ENCODE data around the gene ADIPOR2.
"Not testable (repeated sequence)": the region's sequence is repeated elsewhere in the genome, so short reads cannot be mapped to it uniquely, and the experiment has no call there.

ADIPOR2 gene

GRCh38 chr12:1705774-1706631 is 15.1 kb downstream of the ADIPOR2 start:
- DNase-seq (ENCODE audit: low read depth): no peak

GRCh38 chr12:1706632-1706980 is 15.7 kb downstream of the ADIPOR2 start:
- DNase-seq (ENCODE audit: low read depth): no peak

- no peak for DNase-seq (ENCODE audit: low read depth)
Measured at GRCh38 chr12:1707051-1707450, 16.2 kb downstream of the ADIPOR2 start.

- DNase-seq (ENCODE audit: low read depth): not testable (repeated sequence)
Measured at GRCh38 chr12:1709968-1710367, 19.1 kb downstream of the ADIPOR2 start.

- DNase-seq (ENCODE audit: low read depth): not testable (repeated sequence)
Measured at GRCh38 chr12:1710870-1711269, 20.0 kb downstream of the ADIPOR2 start.

GRCh38 chr12:1711536-1712211 is 20.8 kb downstream of the ADIPOR2 start:
- not testable (repeated sequence) for DNase-seq (ENCODE audit: low read depth)

GRCh38 chr12:1712305-1712704 is 21.4 kb downstream of the ADIPOR2 start:
- DNase-seq (ENCODE audit: low read depth): not testable (repeated sequence)

GRCh38 chr12:1712852-1713251 is 22.0 kb downstream of the ADIPOR2 start:
- not testable (repeated sequence) for DNase-seq (ENCODE audit: low read depth)

GRCh38 chr12:1713783-1714348 is 23.0 kb downstream of the ADIPOR2 start:
- not testable (repeated sequence) for DNase-seq (ENCODE audit: low read depth)

- DNase-seq (ENCODE audit: low read depth): not testable (repeated sequence)
Measured at GRCh38 chr12:1715459-1715858, 24.6 kb downstream of the ADIPOR2 start.

- peak; percentile 37 for DNase-seq (ENCODE audit: low read depth)
Measured at GRCh38 chr12:1716215-1716862, 25.5 kb downstream of the ADIPOR2 start.

GRCh38 chr12:1716911-1717310 is 26.0 kb downstream of the ADIPOR2 start:
- DNase-seq (ENCODE audit: low read depth): peak; percentile 24

- DNase-seq (ENCODE audit: low read depth): no peak
Measured at GRCh38 chr12:1719139-1719538, 28.3 kb downstream of the ADIPOR2 start.

- no peak for DNase-seq (ENCODE audit: low read depth)
Measured at GRCh38 chr12:1720494-1720893, 29.6 kb downstream of the ADIPOR2 start.

GRCh38 chr12:1723721-1724120 is 32.9 kb downstream of the ADIPOR2 start:
- DNase-seq (ENCODE audit: low read depth): no peak

GRCh38 chr12:1724250-1724649 is 33.4 kb downstream of the ADIPOR2 start:
- no peak for DNase-seq (ENCODE audit: low read depth)

GRCh38 chr12:1726753-1727152 is 35.9 kb downstream of the ADIPOR2 start:
- no peak for DNase-seq (ENCODE audit: low read depth)

- no peak for DNase-seq (ENCODE audit: low read depth)
Measured at GRCh38 chr12:1728824-1729223, 38.0 kb downstream of the ADIPOR2 start.

GRCh38 chr12:1731019-1731687 is 40.3 kb downstream of the ADIPOR2 start:
- DNase-seq (ENCODE audit: low read depth): no peak

GRCh38 chr12:1731688-1732078 is 40.8 kb downstream of the ADIPOR2 start:
- DNase-seq (ENCODE audit: low read depth): not testable (repeated sequence)

- no peak for DNase-seq (ENCODE audit: low read depth)
Measured at GRCh38 chr12:1732914-1733313, 42.0 kb downstream of the ADIPOR2 start.

GRCh38 chr12:1733712-1734111 is 42.8 kb downstream of the ADIPOR2 start:
- DNase-seq (ENCODE audit: low read depth): not testable (repeated sequence)
